TTC549 (cell line): ENCODE measurements around the gene DKK3.

Experiments used
- FAIRE-seq: peaks from 2 replicates; lab custom pipeline; 2012; peaks lifted over from hg19 to GRCh38; lab: Jason Lieb, UNC

DKK3 gene

GRCh38 chr11:11966826-11967668 is 41.4 kb downstream of the DKK3 start:
- no peak for FAIRE-seq

- FAIRE-seq: no peak
Observed at GRCh38 chr11:11966354-11966741, 42.1 kb downstream of the DKK3 start.

GRCh38 chr11:11965656-11966353 is 42.6 kb downstream of the DKK3 start:
- no peak for FAIRE-seq

GRCh38 chr11:11965192-11965591 is 43.2 kb downstream of the DKK3 start:
- FAIRE-seq: no peak

- no peak for FAIRE-seq
Observed at GRCh38 chr11:11964774-11965150, 43.7 kb downstream of the DKK3 start.

GRCh38 chr11:11963842-11964773 is 44.3 kb downstream of the DKK3 start:
- no peak for FAIRE-seq

- no peak for FAIRE-seq
Observed at GRCh38 chr11:11963067-11963466, 45.4 kb downstream of the DKK3 start.

- FAIRE-seq: no peak
Observed at GRCh38 chr11:11961399-11962028, 46.9 kb downstream of the DKK3 start.

GRCh38 chr11:11960687-11961086 is 47.7 kb downstream of the DKK3 start:
- FAIRE-seq: no peak

GRCh38 chr11:11959601-11960000 is 48.8 kb downstream of the DKK3 start:
- FAIRE-seq: no peak

- FAIRE-seq: no peak
Observed at GRCh38 chr11:11958403-11959231, 49.8 kb downstream of the DKK3 start.

- FAIRE-seq: no peak
Observed at GRCh38 chr11:11956006-11956405, 52.4 kb downstream of the DKK3 start.

GRCh38 chr11:11952036-11952435 is 56.4 kb downstream of the DKK3 start:
- FAIRE-seq: no peak

GRCh38 chr11:11949482-11949881 is 58.9 kb downstream of the DKK3 start:
- FAIRE-seq: no peak

- FAIRE-seq: no peak
Observed at GRCh38 chr11:11948242-11948947, 60.0 kb downstream of the DKK3 start.

- no peak for FAIRE-seq
Observed at GRCh38 chr11:11947825-11948224, 60.6 kb downstream of the DKK3 start.

GRCh38 chr11:11946878-11947277 is 61.5 kb downstream of the DKK3 start:
- FAIRE-seq: no peak

- FAIRE-seq: no peak
Observed at GRCh38 chr11:11946180-11946579, 62.2 kb downstream of the DKK3 start.

- FAIRE-seq: no peak
Observed at GRCh38 chr11:11944444-11944843, 64.0 kb downstream of the DKK3 start.

GRCh38 chr11:11942668-11943067 is 65.8 kb downstream of the DKK3 start:
- no peak for FAIRE-seq

- FAIRE-seq: no peak
Observed at GRCh38 chr11:11940551-11940950, 67.9 kb downstream of the DKK3 start.
